HepG2 (cell line): ENCODE measurements around the gene B9D2.

ENCODE experiments used
- ZNF407 ChIP-seq: sonication (generic); formaldehyde crosslinking; IDR thresholded peaks from one replicate; pipeline ENCODE4 v1.5.1; 2020; ENCODE audit warnings: mild to moderate bottlenecking, missing genetic modification reagents; ENCODE audit errors: not compliant biosample characterization
- TF ChIP-seq, protein P1 (sequence below): sonication (generic); formaldehyde crosslinking; IDR thresholded peaks from 2 replicates; pipeline ENCODE4 v1.5.0; 2020; ENCODE audit warnings: mild to moderate bottlenecking, missing genetic modification reagents, moderate library complexity

GRCh38 chr19:41364524-41365391 is 809 bp upstream of the B9D2 start:
- no peak for TF ChIP-seq ZNF407 (CRISPR knock-in tag)
- TF ChIP-seq, protein P1, sequence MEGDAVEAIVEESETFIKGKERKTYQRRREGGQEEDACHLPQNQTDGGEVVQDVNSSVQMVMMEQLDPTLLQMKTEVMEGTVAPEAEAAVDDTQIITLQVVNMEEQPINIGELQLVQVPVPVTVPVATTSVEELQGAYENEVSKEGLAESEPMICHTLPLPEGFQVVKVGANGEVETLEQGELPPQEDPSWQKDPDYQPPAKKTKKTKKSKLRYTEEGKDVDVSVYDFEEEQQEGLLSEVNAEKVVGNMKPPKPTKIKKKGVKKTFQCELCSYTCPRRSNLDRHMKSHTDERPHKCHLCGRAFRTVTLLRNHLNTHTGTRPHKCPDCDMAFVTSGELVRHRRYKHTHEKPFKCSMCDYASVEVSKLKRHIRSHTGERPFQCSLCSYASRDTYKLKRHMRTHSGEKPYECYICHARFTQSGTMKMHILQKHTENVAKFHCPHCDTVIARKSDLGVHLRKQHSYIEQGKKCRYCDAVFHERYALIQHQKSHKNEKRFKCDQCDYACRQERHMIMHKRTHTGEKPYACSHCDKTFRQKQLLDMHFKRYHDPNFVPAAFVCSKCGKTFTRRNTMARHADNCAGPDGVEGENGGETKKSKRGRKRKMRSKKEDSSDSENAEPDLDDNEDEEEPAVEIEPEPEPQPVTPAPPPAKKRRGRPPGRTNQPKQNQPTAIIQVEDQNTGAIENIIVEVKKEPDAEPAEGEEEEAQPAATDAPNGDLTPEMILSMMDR (CRISPR knock-in tag), result no peak
